HG03039 (cell line): ENCODE measurements around the gene ERC1.
"Not testable (repeated sequence)": the region's sequence is repeated elsewhere in the genome, so short reads cannot be mapped to it uniquely, and the experiment has no call there.

Experiments
- ATAC-seq: cut with Tn5 transposase; IDR thresholded peaks from one replicate; pipeline ENCODE4 v1.9.1; 2021; ENCODE audit warnings: mild to moderate bottlenecking, moderate library complexity; ENCODE audit not compliant: unreplicated experiment

The ERC1 gene

DNA sequence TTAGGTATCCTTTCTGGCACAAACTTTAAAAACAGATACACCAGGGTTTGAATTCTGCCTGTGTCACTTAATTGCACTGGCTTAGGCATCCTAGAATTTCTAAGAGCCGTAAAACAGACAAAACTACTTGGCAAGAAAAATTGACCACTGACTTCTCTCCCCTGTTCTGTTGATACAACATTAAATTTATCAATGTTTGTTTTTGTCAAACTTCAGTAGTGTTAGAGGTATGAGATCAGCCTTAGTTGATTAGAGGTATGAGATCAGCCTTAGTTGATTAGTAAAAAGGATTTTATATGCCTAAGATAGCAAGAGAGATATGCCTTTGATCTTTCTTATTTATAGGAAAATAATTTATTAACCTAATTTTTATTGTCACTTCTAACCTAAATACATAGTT, 320.1 kb downstream of the ERC1 start:
- no peak for ATAC-seq

DNA sequence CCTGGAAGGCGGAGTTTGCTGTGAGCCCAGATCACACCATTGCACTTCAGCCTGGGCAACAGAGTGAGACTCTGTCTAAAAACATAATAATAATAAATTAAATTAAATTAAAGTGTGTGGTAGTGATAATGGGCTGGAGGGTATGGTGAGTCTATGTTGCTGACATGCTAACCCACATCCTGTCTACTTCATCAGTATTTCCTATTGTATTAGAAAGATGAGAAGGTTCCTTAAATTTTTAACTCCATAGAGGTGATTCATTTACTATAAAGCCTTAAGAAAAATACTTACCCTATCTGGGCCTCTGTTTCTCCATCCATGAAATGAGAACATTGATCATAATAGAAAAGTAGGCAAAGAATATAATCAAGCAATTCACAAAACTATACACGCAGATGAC, 322.9 kb downstream of the ERC1 start:
- ATAC-seq, result no peak

DNA sequence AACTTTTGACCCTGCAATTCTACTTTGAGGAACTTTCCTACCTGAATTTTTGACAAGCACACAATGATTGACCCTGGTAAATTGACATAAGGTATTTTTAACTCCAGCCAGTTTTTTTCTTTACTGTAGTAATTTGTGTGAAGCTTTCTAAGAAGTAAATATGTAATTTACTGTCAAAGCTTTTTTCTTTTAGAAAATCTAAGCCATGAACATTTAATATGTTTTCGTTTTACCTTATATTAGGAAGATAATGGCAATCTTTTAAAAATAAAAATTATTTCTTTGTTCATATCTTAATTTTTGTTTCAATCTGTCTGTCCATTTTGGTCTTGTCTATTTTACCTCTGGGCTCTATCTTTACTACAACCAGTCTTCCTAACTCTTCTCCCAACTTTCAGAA, 323.5 kb downstream of the ERC1 start:
- no peak for ATAC-seq

DNA sequence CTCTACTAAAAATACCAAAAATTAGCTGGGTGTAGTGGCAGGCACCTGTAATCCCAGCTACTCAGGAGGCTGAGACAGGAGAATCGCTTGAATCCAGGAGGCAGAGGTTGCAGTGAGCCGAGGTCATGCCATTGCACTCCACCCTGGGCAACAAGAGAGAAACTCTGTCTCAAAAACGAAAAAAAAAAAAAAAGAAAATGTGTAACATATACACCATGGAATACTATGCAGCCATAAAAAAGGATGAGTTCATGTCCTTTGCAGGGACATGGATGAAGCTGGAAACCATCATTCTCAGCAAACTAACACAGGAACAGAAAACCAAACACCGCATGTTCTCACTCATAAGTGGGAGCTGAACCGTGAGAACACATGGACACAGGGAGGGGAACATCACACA, 326.0 kb downstream of the ERC1 start:
- ATAC-seq, result not testable (repeated sequence)

- ATAC-seq, result no peak
Measured at GRCh38 chr12:1318327-1319031, 327.5 kb downstream of the ERC1 start.

GRCh38 chr12:1319212-1319611, 328.2 kb downstream of the ERC1 start:
- no peak for ATAC-seq

DNA sequence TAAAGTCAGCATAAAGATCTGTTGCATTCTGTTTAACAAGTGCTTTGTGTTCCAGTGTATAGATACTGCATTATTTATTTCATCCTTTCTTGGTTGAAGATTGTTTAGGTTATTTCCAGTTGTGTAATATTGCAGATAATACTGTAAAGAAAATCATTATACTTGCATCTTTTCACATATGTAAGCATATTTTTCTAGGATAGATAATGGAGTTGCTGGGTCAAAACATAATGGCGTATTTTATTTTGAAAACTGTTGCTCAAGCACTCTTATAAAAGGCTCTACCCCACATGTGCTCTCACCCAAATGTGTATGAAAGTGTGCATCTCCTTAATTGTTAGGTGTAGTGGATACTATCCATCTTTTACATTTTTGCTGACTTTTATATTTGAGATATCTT, 329.0 kb downstream of the ERC1 start:
- ATAC-seq, result no peak

GRCh38 chr12:1322821-1323220, 331.8 kb downstream of the ERC1 start:
- no peak for ATAC-seq

GRCh38 chr12:1324099-1324498, 333.1 kb downstream of the ERC1 start:
- ATAC-seq, result no peak

- ATAC-seq, result no peak
Measured at GRCh38 chr12:1324910-1325309, 333.9 kb downstream of the ERC1 start.

GRCh38 chr12:1325666-1326065, 334.6 kb downstream of the ERC1 start:
- ATAC-seq, result no peak

DNA sequence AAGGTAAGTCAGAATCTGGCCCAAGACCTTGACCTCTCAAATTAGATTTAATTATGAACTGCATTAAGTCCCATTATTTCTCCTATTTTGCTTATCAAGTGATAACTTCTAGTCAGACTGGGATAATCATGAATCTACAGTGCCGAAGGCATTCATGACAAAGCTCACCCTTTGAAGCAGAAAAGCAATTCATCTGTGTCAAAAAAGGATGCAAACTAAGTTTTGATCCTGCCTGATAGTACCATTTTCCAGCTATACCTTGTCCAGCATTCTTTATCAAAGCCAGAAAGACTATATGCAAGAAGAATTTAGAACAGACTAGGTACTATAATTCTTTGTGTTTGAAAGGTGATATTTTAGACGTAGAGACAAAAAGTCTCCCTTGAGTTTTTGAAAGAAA, 335.2 kb downstream of the ERC1 start:
- no peak for ATAC-seq

DNA sequence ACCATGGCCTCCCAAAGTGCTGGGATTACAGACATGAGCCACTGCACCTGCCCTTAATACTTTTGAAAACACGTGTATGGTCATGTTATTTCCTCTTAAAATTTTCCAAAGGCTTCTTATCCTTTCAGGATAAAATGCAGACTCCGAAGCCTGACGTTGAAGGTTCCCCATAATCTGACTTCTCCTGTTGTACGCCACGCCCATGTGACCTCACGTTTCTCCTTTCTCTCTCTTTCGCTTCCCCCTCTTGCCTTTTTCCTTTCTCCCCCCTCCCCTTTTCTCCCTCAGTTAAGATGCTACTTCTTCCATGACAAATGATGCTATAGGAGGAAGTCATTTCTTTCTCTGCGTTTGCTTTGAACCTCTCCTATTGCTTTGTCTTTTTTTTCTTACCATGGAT, 337.4 kb downstream of the ERC1 start:
- ATAC-seq, result no peak

DNA sequence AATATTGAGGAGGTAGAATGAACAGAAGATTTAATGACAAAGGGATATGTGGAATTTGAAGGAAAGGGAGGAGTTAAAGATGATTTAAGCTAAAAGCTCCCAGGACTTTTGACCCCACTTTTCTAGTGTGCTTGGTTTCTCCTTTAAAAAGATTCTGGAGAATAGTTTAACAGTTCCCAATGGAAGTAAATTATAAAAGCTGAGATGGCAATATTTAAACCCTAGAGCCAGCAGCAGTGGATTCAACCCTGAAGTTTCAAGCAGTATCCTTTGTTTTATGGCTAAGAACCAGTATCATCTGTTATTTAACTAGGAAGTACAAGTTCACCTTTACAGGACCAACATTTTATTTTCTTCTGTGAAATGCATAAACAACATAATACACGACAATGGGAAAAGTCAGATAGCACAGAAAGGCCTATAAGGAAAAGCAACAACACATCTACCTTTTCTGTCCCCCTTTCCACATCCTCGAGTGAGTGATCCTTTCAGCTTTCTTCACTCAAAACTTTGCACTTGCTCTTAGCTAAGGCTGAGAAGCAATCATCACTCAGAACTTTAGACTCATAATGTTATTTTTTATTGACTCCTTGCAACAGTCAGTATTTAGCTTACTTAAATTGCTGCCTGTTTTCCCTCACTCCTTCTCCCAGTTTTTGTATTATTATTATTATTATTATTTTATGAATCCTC, 338.9 kb downstream of the ERC1 start:
- ATAC-seq, result no peak

DNA sequence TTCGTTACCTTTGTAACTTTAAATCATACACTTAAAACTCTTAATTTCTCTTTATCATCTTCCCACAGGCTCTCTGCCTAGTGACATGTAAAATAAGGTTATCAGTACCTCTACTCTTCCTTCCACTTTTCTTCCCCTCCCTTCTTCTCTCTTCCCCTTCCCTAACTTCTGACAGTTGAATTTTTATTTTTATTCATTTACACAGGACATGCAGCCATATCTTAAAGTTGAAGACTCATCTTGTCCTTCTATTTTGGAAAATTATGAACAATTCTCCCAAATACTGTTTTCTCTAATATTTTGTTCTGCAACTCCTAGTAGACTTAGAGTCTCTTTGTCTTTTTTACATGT, 339.4 kb downstream of the ERC1 start:
- ATAC-seq, result no peak

DNA sequence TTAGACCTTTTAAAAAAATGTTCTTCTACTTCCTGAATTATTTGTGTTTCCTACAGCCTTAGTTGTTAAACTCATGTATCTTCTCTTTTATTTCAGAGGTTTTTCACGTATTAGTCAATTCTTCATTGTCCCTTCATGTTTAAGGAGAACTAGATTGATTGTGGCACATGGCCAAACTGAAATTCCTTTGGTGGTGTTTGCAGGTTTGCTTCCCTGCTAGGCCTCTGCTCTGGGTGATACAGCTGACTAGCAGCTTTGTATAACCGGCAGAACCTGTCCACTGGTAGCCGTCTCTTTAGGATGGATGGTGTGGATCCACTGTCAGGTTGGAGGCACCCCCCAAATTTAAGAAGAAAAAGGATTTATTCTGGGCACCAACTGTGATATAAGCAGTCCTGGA, 341.3 kb downstream of the ERC1 start:
- ATAC-seq, result no peak

DNA sequence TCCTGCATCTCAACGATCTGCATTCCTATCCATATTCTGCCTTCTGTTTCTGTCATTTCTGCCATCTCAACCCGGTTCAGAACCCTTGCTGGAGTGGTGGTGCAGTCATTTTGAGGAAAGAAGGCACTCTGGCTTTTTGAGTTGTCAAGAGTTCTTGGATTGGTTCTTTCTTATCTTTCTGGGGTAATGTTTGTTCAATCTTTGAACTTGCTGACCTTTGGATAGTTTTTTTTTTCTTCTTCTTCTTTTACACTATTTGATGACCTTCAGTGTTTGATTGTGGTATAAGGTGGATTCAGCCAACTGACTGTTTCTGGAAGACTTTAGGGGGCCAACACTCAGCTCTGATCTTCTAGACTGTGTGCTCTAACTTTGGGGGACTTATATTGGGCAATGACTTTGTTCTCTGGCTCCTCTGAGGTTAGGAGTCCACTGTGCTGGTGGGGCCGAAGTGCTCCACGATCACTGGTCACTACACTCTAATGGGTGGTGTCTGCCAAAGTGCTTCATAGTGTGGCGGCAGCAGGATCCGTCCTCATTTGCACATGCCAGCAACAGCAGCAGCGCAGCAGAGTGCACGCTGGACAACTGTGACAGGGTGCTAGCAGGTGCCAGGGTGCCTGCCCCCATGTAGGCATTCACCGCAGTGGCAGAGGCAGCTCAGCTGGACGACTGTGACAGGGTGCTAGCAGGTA, 347.6 kb downstream of the ERC1 start:
- ATAC-seq, result no peak

DNA sequence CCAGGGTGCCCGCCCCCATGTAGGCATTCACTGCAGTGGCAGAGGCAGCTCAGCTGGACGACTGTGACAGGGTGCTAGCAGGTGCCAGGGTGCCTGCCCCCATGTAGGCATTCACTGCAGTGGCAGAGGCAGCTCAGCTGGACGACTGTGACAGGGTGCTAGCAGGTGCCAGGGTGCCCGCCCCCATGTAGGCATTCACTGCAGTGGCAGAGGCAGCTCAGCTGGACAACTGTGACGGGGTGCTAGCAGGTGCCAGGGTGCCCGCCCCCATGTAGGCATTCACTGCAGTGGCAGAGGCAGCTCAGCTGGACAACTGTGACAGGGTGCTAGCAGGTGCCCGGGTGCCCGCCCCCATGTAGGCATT, 348.1 kb downstream of the ERC1 start:
- not testable (repeated sequence) for ATAC-seq

GRCh38 chr12:1339618-1340319, 348.7 kb downstream of the ERC1 start:
- ATAC-seq, result no peak

DNA sequence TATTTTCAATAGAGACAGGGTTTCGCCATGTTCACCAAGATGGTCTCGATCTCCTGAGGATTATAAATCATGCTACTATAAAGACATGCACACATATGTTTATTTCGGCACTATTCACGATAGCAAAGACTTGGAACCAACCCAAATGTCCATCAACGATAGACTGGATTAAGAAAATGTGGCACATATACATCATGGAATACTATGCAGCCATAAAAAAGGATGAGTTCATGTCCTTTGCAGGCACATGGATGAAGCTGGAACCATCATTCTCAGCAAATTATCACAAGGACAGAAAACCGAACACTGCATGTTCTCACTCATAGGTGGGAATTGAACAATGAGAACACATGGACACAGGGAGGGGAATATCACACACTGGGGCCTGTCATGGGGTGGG, 350.2 kb downstream of the ERC1 start:
- not testable (repeated sequence) for ATAC-seq

DNA sequence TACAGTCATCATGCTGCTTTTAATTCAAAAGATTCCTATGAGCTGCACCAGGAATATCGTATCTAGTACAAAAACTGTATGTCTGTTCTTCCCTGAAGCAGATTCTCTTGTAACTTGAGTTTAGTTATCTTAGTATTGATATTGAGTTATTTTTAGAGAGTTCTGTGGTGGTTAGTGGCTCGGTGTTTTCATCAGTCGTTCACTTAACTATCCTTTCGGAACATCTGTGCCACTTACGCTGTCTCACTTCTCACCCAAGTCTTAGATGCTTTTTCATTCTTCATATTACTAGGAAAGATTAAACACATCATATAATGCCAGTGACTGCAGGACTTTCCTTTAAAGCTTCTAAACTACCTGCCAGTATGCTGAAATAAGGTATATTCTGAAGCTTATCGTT, 352.4 kb downstream of the ERC1 start:
- ATAC-seq, result no peak

DNA sequence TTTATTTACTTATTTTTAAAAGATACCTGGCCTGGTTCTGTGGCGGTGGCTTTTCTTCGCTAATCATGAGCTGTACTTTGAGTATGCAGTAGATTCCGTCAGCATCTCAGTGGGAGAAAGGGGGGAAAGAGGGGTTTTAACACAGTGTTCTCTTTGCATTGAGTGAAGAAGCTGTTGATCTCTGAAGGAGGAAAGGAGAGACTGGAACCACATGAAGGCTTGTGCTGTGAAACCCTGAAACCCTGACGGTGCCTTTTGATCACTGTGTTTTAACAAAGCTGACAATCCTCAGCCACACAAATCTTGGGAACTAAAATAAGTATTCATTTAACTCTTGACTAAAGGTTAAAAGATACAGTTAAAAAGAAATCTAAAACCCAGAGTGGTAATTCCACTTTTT, 353.2 kb downstream of the ERC1 start:
- no peak for ATAC-seq
